ENCODE data around the gene TOX4.
A peak's percentile ranks its signal among the peaks of the same experiment; 100 is the strongest.

TOX4 gene

DNA sequence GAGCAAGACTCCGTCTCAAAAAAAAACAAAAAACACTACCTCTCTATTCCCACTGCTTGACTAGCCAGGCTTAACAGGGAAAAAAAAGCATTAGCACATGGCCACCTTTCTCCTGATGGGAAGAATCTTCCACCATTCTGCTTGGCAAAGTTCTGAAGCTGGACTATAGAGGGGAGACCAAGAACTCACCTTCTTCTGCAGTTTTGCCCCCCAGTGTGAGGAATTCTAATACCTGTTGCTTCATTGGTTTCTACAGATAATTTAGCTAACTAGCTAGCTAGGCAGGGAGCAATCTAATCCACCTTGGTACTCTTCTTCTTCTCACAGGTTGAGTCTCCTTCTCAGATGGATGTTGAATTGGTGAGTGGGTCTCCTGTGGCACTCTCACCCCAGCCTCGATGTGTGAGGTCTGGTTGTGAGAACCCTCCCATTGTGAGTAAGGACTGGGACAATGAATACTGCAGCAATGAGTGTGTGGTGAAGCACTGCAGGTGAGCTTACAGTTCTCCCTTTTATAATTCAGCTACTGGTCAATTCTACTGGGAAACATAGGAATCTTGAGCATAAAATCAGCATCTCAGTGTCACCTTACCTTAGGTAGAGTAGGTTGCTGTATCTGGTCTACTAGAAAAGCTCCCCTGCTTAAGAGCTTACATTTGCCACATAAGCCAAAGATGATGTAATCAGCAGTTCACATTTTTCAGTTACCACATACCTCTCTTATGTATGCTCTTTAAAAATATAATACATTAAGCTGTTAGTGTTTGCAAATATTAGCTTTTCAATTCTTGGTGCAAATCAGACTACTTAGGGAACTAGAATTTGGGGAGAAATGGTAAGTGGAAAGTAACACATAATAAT lies 18.1 kb downstream of the TOX4 start:
- TF ChIP-seq, protein P1, sequence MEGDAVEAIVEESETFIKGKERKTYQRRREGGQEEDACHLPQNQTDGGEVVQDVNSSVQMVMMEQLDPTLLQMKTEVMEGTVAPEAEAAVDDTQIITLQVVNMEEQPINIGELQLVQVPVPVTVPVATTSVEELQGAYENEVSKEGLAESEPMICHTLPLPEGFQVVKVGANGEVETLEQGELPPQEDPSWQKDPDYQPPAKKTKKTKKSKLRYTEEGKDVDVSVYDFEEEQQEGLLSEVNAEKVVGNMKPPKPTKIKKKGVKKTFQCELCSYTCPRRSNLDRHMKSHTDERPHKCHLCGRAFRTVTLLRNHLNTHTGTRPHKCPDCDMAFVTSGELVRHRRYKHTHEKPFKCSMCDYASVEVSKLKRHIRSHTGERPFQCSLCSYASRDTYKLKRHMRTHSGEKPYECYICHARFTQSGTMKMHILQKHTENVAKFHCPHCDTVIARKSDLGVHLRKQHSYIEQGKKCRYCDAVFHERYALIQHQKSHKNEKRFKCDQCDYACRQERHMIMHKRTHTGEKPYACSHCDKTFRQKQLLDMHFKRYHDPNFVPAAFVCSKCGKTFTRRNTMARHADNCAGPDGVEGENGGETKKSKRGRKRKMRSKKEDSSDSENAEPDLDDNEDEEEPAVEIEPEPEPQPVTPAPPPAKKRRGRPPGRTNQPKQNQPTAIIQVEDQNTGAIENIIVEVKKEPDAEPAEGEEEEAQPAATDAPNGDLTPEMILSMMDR (IDR thresholded peaks at IDR 0.05) = no peak

GRCh38 chr14:21496453-21496852 lies 19.5 kb downstream of the TOX4 start:
- TF ChIP-seq, protein P1 (IDR thresholded peaks at IDR 0.05) = no peak

- TF ChIP-seq, protein P1 (IDR thresholded peaks at IDR 0.05) = peak; percentile 58
Observed at GRCh38 chr14:21498540-21499526, 21.8 kb downstream of the TOX4 start.

DNA sequence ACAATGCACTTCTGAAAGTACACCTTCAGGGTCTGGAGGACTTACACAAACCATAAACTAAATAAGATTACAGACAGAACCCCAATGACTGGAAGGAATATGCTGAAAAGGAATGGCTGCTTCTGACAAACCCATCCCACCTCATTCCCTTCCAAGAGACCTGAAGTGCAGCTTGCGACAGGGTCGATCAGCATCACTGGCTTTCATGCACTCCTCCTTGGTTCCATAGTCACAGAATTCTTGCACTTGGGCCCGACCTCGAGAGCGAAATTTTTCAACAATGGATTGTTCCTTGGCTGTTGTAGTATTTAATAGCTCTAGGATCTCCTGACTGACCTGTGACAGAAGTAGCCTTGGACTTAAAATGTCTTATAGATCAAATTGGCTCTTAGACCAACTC lies 24.6 kb downstream of the TOX4 start:
- TF ChIP-seq, protein P1 (IDR thresholded peaks at IDR 0.05) = no peak

GRCh38 chr14:21503376-21503775 lies 26.4 kb downstream of the TOX4 start:
- TF ChIP-seq, protein P1 (IDR thresholded peaks at IDR 0.05) = no peak

DNA sequence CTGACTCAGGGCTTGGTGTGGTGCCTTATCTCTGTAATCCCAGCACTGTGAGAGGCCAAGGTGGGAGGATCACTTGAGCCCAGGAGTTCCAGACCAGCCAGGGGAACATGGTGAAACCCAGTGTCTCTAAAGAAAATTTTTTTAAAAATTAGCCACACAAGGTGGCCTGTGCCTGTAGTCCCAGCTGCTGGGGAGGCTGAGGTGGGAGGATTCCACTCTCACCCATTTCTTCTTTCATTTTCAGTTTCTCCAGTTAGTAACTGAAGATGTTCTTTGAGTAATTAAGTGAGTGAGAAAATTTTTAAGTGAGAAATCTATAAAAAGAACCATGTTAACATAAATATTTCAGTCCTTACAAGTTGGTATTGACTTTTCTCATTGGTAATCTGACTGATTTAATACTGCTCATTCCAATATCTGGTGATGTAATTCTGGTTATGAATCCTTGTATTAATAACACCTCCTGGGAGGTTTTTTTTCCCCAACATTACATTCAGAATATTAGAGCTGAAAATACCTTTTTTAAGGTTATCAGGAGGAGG lies 28.1 kb downstream of the TOX4 start:
- TF ChIP-seq, protein P1 (IDR thresholded peaks at IDR 0.05) = no peak

DNA sequence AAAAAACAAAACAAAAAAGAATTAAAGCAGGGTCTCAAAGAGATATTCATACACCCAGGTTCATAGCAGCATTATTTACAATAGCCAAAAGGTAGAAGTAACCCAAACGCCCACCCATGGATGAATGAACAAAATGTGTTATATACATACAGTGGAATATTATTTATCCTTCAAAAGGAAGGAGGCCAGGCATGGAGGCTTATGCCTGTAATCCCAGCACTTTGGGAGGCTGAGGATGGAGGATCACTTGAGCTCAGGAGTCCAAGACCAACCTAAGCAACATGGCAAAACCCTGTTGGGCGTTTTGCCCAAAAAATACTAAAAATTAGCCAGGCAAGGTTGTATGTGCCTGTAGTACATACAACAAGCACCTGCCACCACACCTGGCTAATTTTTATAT lies 29.6 kb downstream of the TOX4 start:
- TF ChIP-seq, protein P1 (IDR thresholded peaks at IDR 0.05) = no peak

All from LNCAP (cell line).